Measurements from ENCODE around the gene UBAP1L.
"Not testable (repeated sequence)": the region's sequence is repeated elsewhere in the genome, so short reads cannot be mapped to it uniquely, and the experiment has no call there.

The UBAP1L gene

DNA sequence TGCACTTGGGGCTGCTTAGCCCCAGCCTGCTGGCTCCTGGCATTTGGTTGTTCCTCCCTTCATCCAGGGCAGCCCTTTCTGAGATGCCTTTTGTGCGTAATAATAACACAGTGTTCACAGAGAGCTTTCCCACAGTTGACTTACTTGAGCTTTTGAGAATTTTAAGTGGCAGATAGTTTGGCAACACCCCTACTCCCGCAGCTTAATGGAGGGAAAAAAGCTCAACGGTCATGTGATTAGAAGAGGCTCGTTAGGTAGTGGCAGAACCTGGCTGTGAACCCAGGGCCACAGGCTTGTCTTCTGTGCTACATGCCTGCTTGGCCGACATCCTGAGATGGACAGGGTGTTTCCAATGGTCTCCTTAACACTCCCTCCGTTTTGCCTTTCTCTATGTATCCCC lies 33.7 kb downstream of the UBAP1L start:
- H3K27me3 Mint-ChIP-seq: peaks cover 64% of the 10 kb centered on the region
- no peak for DNase-seq
- H3K4me3 Mint-ChIP-seq: no peak overlapping the region
- no peak overlapping the region for H3K27ac Mint-ChIP-seq
- ATAC-seq: no peak
- no peaks in the 10 kb centered on the region for H3K9me3 Mint-ChIP-seq
- peaks cover 28% of the 10 kb centered on the region for H3K4me1 Mint-ChIP-seq

DNA sequence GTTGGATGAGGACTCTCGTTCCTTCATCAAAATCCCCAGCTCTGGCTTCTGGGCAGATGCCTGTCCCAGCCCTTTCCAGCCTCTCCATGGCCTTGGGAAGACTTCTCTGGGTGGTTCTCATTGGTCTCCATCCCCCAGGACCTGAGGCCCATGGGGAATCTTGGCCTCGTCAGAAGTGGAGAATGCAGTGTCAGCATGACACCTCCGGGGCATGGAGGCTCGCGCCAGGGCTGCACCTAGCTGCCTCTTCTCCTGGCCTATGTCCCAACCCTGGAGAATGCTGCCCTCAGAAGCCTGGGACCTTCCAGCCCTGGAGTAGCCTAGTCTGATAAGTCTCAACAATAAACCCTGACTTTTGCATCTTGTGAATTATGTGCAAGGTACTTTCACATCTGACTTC lies 35.4 kb downstream of the UBAP1L start:
- Mint-ChIP-seq H3K9me3 (no peaks in the 10 kb centered on the region), H3K4me1 (peaks cover 30% of the 10 kb centered on the region), H3K27me3 (peaks cover 69% of the 10 kb centered on the region), H3K4me3 (no peak overlapping the region), H3K27ac (no peak overlapping the region)
- DNase-seq (no peak), ATAC-seq (no peak)

DNA sequence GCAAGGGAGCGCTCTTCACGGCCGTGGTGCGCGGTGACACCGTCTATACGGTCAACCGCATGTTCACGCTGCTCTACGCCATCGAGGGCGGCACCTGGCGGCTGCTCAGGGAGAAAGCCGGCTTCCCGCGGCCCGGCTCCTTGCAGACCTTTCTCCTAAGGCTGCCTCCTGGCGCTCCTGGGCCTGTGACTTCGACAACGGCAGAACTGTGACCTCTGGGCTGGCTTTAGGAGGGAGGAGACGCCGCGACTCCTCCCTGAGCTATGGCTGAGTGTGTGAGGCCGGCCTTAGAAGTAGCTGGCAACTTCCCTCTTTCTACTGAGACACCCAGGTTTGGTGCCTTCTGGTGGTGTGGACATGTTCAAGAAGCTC lies 37.0 kb downstream of the UBAP1L start:
- peak; percentile 84 for ATAC-seq
- DNase-seq: peak; percentile 49 to 59
- peaks cover 29% of the 10 kb centered on the region for H3K4me1 Mint-ChIP-seq

DNA sequence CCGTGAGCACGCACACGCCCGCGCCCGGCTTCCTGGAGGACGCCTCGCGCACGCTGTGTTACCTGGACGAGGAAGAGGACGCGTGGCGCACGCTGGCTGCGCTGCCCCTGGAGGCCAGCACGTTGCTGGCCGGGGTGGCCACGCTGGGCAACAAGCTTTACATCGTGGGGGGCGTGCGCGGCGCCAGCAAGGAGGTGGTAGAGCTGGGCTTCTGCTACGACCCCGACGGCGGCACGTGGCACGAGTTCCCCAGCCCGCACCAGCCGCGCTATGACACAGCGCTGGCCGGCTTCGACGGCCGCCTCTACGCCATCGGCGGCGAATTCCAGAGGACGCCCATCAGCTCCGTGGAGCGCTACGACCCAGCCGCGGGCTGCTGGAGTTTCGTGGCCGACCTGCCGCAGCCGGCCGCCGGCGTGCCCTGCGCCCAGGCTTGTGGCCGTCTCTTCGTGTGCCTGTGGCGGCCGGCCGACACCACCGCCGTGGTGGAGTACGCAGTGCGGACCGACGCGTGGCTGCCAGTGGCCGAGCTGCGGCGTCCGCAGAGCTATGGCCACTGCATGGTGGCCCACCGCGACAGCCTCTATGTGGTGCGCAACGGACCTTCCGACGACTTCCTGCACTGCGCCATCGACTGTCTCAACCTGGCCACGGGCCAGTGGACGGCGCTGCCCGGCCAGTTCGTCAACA lies 37.6 kb downstream of the UBAP1L start:
- Mint-ChIP-seq H3K4me1 (peaks cover 24% of the 10 kb centered on the region), H3K27ac (no peak overlapping the region), H3K4me3 (peak overlapping the region in 1 of 2 donors; percentile 58), H3K27me3 (peaks cover 47% of the 10 kb centered on the region), H3K9me3 (no peaks in the 10 kb centered on the region)
- DNase-seq (no peak), ATAC-seq (no peak)

More for the DNA sequence above, 37.0 kb downstream of the UBAP1L start:
- H3K9me3 Mint-ChIP-seq: no peaks in the 10 kb centered on the region
- peak overlapping the region in 1 of 2 donors; percentile 58 for H3K4me3 Mint-ChIP-seq
- no peak overlapping the region for H3K27ac Mint-ChIP-seq
- peaks cover 53% of the 10 kb centered on the region for H3K27me3 Mint-ChIP-seq

DNA sequence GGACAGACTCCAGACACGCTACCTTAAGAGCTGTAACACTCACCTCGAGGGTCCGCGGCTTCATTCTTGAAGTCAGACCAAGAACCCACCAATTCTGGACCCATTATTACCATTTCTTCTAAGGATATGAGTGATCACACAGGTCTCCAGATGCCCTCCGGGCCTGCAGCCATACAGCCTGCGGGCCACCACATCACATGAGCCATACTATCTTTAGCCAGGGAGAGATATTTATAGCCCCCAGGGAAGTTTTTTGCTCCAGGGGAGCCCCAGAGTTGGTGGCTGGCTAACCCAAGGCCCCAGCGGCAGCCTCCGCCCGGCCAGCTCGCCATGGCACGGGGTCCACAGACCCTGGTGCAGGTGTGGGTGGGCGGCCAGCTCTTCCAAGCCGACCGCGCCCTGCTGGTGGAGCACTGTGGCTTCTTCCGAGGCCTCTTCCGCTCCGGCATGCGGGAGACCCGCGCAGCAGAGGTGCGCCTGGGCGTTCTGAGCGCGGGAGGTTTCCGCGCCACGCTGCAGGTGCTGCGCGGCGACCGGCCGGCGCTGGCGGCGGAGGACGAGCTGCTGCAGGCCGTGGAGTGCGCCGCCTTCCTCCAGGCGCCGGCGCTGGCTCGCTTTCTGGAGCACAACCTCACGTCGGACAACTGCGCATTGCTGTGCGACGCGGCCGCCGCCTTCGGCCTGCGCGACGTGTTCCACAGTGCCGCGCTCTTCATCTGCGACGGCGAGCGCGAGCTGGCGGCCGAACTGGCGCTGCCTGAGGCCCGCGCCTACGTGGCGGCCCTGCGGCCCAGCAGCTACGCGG lies 38.3 kb downstream of the UBAP1L start, which contains the start of gene KBTBD13:
KBTBD13 (plus strand) TSS at position 261 of the 805 bp plus-strand sequence; CDS start at position 331, 70 bp downstream.
- Mint-ChIP-seq H3K27ac (no peak within 1 kb of the TSS), H3K4me3 (no peak within 1 kb of the TSS), H3K9me3 (no peaks in the 10 kb centered on the region), H3K4me1 (peaks cover 16% of the 10 kb centered on the region), H3K27me3 (peaks cover 40% of the 10 kb centered on the region)
- DNase-seq: no peak
- ATAC-seq: no peak

DNA sequence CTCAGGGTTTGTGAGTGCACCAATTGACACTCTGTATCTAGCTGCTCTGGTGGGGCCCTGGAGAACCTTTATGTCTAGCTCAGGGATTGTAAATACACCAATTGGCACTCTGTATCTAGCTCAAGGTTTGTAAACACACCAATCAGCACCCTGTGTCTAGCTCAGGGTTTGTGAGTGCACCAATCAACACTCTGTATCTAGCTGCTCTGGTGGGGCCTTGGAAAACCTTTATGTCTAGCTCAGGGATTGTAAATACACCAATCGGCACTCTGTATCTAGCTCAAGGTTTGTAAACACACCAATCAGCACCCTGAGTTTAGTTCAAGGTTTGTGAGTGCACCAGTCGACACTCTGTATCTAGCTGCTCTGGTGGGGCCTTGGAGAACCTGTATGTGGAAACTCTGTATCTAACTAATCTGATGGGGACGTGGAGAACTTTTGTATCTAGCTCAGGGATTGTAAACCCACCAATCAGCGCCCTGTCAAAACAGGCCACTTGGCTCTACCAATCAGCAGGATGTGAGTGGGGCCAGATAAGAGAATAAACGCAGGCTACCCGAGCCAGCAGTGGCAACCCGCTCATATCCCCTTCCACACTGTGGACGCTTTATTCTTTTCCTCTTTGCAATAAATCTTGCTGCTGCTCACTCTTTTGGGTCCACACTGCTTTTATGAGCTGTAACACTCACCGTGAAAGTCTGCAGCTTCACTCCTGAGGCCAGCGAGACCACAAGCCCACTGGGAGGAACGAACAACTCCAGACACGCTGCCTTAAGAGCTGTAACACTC lies 39.2 kb downstream of the UBAP1L start:
- not testable (repeated sequence) for H3K27ac Mint-ChIP-seq, H3K9me3 Mint-ChIP-seq, H3K4me3 Mint-ChIP-seq, ATAC-seq, DNase-seq
- peaks cover 31% of the 10 kb centered on the region for H3K27me3 Mint-ChIP-seq
- peaks cover 12% of the 10 kb centered on the region for H3K4me1 Mint-ChIP-seq

DNA sequence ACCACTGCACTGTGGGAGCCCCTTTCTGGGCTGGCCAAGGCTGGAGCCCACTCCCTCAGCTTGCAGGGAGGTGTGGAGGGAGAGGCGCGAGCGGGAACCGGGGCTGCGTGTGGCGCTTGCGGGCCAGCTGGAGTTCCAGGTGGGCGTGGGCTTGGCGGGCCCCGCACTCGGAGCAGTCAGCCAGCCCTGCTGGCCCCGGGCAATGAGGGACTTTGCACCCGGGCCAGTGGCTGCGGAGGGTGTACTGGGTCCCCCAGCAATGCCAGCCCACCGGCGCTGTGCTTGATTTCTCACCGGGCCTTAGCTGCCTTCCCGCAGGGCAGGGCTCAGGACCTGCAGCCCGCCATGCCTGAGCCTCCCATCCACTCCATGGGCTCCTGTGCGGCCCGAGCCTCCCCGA lies 40.1 kb downstream of the UBAP1L start:
- not testable (repeated sequence) for DNase-seq, H3K9me3 Mint-ChIP-seq, ATAC-seq, H3K27ac Mint-ChIP-seq, H3K4me3 Mint-ChIP-seq
- H3K4me1 Mint-ChIP-seq: peaks cover 12% of the 10 kb centered on the region
- H3K27me3 Mint-ChIP-seq: peaks cover 33% of the 10 kb centered on the region

DNA sequence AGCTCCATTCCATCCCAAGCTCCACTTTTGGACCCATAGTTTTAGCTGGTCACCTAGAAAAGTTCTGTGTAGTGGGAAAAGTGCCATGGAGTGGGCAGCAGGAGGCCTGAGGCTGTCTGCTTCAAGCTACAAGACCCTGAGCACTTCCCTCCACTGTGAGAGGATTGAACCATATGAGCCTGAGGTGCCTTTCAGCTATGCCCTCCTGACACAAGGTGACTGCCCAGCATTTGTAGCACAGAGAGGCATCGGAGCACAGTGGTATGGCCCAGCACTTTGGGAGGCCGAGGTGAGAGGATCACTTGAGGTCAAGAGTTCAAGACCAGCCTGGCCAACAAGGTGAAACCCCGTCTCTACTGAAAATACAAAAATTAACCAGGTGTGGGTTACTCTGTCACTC lies 42.4 kb downstream of the UBAP1L start:
- Mint-ChIP-seq H3K27ac (no peak overlapping the region), H3K9me3 (no peaks in the 10 kb centered on the region), H3K4me3 (no peak overlapping the region), H3K27me3 (peaks cover 35% of the 10 kb centered on the region), H3K4me1 (peaks cover 12% of the 10 kb centered on the region)
- no peak for DNase-seq
- ATAC-seq: no peak

DNA sequence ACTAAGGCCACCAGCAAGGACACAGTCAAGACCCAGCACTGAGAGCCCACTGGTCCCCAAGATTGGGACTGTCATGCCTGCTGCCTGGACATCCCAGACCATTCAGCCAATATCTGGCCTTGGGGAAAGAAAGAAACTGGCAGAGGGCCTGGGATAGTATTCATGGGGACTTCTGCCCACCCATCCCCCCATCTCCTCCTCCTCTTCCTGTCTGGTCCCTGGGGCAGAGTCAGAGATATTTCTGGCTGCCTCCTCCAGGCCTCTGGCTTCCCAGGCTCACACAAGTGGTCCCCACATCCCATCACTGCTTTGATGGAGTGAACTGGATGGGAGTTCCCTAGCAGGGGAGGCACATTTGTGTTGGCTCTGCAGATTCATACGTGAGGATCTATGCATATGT lies 43.0 kb downstream of the UBAP1L start:
- ATAC-seq (no peak), DNase-seq (no peak)
- Mint-ChIP-seq H3K4me3 (no peak overlapping the region), H3K9me3 (no peaks in the 10 kb centered on the region), H3K4me1 (peaks cover 16% of the 10 kb centered on the region), H3K27me3 (peaks cover 39% of the 10 kb centered on the region), H3K27ac (no peak overlapping the region)

DNA sequence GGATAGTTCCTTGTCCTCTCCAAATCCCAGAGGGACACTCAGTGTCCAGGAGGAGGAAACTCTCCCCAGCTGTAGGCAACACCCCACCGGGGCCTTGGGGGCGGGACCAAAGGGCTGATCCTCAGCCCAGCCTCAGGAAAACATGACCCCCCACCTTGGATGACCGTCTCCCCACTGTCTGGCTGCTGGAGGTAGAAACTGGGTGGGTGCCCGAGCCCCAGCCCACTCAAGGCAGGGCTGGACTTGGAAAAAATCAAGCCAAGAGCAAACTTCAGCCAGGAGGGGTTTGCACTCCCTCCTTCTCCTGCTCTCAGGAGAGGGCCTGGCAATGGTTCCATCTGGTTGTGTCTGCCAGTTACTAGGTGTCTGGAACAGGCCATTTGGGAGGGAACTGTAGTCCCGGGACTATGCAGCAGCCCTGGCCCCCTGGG lies 43.6 kb downstream of the UBAP1L start:
- DNase-seq: no peak
- ATAC-seq: no peak

DNA sequence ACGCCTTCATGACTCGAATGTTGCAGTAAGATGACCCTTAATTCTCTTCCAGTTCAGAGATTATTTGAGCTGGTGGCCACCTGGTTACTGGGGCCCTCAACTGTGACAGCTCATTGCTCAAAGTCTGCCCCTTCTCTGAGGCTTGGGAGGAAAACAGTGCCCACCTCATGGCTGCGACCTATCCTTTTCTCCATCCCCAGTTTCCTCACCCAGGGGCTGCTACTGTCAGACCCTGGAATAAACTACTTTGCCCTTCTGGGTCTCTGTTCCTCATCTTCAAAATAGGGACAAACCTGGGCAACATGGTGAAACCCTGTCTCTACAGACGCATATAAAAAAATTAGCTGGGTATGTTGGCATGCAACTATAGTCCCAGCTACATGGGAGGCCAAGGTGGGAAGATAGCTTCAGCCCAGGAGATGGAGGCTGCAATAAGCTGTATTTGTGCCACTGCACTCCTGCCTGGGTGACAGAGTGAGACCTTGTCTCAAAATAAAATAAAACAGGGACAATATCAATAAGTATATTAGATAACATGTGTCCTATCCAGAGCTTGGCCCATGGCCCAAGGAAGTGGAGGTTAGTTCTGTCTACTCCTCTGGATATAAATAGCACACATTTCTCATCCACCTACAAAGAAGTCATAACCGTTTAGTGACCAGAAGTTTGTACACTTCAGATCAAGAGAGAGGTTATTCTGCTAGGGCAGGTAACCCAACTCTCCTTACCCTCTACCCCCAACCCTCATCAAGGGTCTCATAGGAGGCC lies 45.0 kb downstream of the UBAP1L start:
- Mint-ChIP-seq H3K27me3 (peaks cover 51% of the 10 kb centered on the region), H3K9me3 (no peaks in the 10 kb centered on the region), H3K27ac (no peak overlapping the region), H3K4me1 (peaks cover 14% of the 10 kb centered on the region), H3K4me3 (no peak overlapping the region)
- DNase-seq: no peak
- ATAC-seq: no peak

More for the DNA sequence above, 43.6 kb downstream of the UBAP1L start:
- Mint-ChIP-seq H3K4me1 (peaks cover 17% of the 10 kb centered on the region), H3K27ac (no peak overlapping the region), H3K9me3 (no peaks in the 10 kb centered on the region), H3K4me3 (no peak overlapping the region), H3K27me3 (peaks cover 43% of the 10 kb centered on the region)

DNA sequence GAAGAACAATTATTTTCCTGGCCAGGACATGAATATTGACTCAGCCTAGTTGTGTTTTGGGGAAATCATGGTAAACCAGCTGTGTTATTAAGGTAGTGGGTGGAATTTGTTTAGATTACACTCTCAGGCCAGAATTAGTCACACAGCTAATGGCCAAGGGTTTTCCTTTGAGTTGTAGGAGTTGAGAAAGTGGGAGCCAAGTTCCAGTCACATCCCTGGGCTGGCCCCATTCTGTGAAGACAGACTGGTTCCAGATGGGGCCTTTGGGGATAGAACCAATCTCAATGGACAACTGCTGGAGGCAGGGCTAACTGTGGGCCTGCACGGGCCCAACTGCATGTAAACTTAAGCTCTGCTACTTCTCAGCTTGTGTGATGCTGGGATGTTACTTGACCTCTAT lies 45.8 kb downstream of the UBAP1L start:
- H3K27me3 Mint-ChIP-seq: peaks cover 56% of the 10 kb centered on the region

DNA sequence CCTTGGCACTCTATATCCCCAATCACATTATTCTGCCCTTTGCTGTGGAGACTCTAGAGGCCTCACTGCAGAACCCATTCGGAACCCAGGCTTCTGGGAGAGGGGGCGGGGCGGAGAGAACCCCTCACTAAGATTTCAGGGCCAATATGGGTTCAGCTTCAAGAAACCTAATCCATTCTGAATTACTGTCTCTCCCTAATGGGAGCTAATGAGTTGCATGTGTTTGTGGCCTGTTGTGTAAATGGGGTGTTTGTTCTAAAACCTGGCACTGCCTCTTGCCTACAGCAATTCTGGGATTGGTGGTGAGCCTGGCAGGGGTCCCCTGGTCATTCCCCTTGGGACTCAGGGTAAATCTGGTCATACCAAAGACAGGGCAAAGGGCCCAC lies 46.6 kb downstream of the UBAP1L start:
- Mint-ChIP-seq H3K27me3 (peaks cover 62% of the 10 kb centered on the region), H3K4me1 (peaks cover 15% of the 10 kb centered on the region), H3K9me3 (no peaks in the 10 kb centered on the region), H3K27ac (no peak overlapping the region), H3K4me3 (peak overlapping the region; percentile 56 to 67)
- no peak for ATAC-seq
- DNase-seq: no peak

More for the DNA sequence above, 45.8 kb downstream of the UBAP1L start:
- Mint-ChIP-seq H3K27ac (no peak overlapping the region), H3K4me3 (no peak overlapping the region), H3K4me1 (peaks cover 14% of the 10 kb centered on the region), H3K9me3 (no peaks in the 10 kb centered on the region)
- DNase-seq: no peak
- ATAC-seq: no peak

DNA sequence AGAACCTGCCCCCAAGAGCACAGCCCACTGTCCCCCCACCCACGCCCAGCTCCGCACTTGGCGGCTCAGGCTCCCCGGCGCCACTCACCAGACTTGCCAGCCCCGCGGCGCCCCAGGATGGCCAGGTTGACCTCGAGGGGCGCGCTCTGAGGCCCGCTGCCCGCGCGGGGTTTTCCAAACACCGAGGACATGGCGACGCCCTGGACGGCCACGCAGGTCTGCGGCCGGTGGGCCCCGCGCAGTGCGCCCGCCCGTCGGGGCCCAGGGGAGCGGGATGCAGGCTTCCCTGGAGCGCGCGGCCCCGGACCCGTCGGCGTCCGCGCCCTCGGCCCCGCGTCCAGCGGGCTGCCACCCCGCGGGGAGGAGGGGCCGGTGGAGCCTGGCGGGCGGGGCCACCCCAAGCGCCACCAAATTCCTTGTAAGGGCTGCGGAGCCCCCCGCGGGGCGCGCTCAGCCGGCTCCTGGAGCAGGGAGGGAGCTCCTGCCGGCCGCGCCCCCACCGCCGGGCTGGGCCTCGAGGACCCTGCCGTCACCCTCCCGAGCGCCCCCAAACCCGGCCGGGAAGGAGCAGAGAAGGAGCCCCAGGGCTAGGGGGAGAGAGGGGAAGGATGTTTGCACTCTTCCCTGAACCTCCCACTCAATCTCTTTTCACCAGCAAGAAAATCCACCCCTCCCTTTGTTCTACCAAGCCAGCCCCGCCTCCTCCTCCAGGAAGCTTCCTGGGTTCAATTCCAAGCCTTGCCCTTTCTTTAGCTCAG lies 47.2 kb downstream of the UBAP1L start, which contains the start of gene RASL12:
RASL12 (minus strand) TSS at position 347 of the 758 bp plus-strand sequence; CDS start at position 191, 156 bp downstream.
- Mint-ChIP-seq H3K27me3 (peaks cover 64% of the 10 kb centered on the region), H3K9me3 (no peaks in the 10 kb centered on the region), H3K27ac (peak within 1 kb of the TSS in 1 of 2 donors; percentile 8), H3K4me1 (peaks cover 19% of the 10 kb centered on the region), H3K4me3 (peak within 1 kb of the TSS; percentile 56 to 78)
- peak; percentile 37 for ATAC-seq
- DNase-seq: no peak
